Measurements from ENCODE around the gene ITCH.
A peak's percentile ranks its signal among the peaks of the same experiment; 100 is the strongest.
"Not testable (repeated sequence)": the region's sequence is repeated elsewhere in the genome, so short reads cannot be mapped to it uniquely, and the experiment has no call there.

Gene ITCH

GRCh38 chr20:34382877-34383455 is 19.9 kb downstream of the ITCH start:
- not testable (repeated sequence) for DNase-seq

GRCh38 chr20:34385464-34385863 is 22.4 kb downstream of the ITCH start:
- DNase-seq: peak in 3 of 4 experiments; percentile 24 to 62 (median 61)

- no peak for DNase-seq
These were observed 24.9 kb downstream of the ITCH start for GRCh38 chr20:34388000-34388399.

GRCh38 chr20:34388678-34389077 is 25.6 kb downstream of the ITCH start:
- DNase-seq: no peak

GRCh38 chr20:34389206-34389953 is 26.3 kb downstream of the ITCH start:
- DNase-seq: no peak

GRCh38 chr20:34389954-34390555 is 27.0 kb downstream of the ITCH start:
- DNase-seq: no peak

- no peak for DNase-seq
These were observed 33.3 kb downstream of the ITCH start for GRCh38 chr20:34396408-34396807.

GRCh38 chr20:34397096-34397495 is 34.0 kb downstream of the ITCH start:
- DNase-seq: no peak

- not testable (repeated sequence) for DNase-seq
These were observed 37.7 kb downstream of the ITCH start for GRCh38 chr20:34400776-34401175.

- no peak for DNase-seq
These were observed 38.8 kb downstream of the ITCH start for GRCh38 chr20:34401741-34402455.

- DNase-seq: no peak
These were observed 39.4 kb downstream of the ITCH start for GRCh38 chr20:34402461-34402860.

GRCh38 chr20:34403063-34403827 is 40.2 kb downstream of the ITCH start:
- DNase-seq: no peak

- no peak for DNase-seq
These were observed 40.8 kb downstream of the ITCH start for GRCh38 chr20:34403908-34404307.

- no peak for DNase-seq
These were observed 41.7 kb downstream of the ITCH start for GRCh38 chr20:34404803-34405202.

- DNase-seq: peak in 3 of 4 experiments; percentile 6 to 26 (median 15)
These were observed 42.2 kb downstream of the ITCH start for GRCh38 chr20:34405247-34405651.

GRCh38 chr20:34405942-34406341 is 42.9 kb downstream of the ITCH start:
- DNase-seq: not testable (repeated sequence)

GRCh38 chr20:34407962-34408474 is 44.9 kb downstream of the ITCH start:
- DNase-seq: no peak

GRCh38 chr20:34410336-34410735 is 47.3 kb downstream of the ITCH start:
- DNase-seq: no peak

GRCh38 chr20:34412453-34412852 is 49.4 kb downstream of the ITCH start:
- no peak for DNase-seq

- not testable (repeated sequence) for DNase-seq
These were observed 51.5 kb downstream of the ITCH start for GRCh38 chr20:34414525-34414924.

- DNase-seq: peak; percentile 38 to 75 (median 60)
These were observed 52.0 kb downstream of the ITCH start for GRCh38 chr20:34415079-34415478.

- DNase-seq: no peak
These were observed 57.1 kb downstream of the ITCH start for GRCh38 chr20:34420146-34420545.
